HepG2 (cell line): Measurements from ENCODE around the gene UVSSA. TPM values are rescaled to one million over a fixed set of nuclear protein-coding genes. Genes with fewer than 3 reads are reported as not detected.

Experiments
- ATAC-seq: fragments of 200-7000 bp; cut with Tn5 transposase; 3 replicates; pipeline ENCODE4 v1.9.1; 2020; ENCODE audit warnings: mild to moderate bottlenecking, moderate library complexity
- BruUV-seq: library from RNA; stranded (reverse); fragments of 400-500 nt; replicated peaks from 2 replicates; lab custom pipeline; 2021; lab: Mats Ljungman, UMichigan
- CTCF ChIA-PET: fragments of 300-600 bp; formaldehyde crosslinking; extraction: SDS; loops from one replicate; lab custom pipeline; 2021; ENCODE audit warnings: low total read pairs, inconsistent platforms, low intra/inter-chr PET ratio; lab: Yijun Ruan, JAX
- POLR2A ChIA-PET: fragments of 350-600 bp; sonication (Branson Sonifier 250); formaldehyde crosslinking; loops from one replicate; lab custom pipeline; 2020; ENCODE audit warnings: antibody characterized with exemption, inconsistent platforms; lab: Yijun Ruan, JAX
- DNase-seq: peaks from one replicate; pipeline ENCODE4 v3.0.0-alpha.2; 2015; ENCODE audit warnings: low spot score
- FAIRE-seq: peaks from 3 replicates; lab custom pipeline; 2011; peaks lifted over from hg19 to GRCh38; lab: Jason Lieb, UNC
- H2AFZ ChIP-seq: one replicate; pipeline ENCODE4 v1.6.1; 2011; ENCODE audit warnings: low read length, inconsistent platforms
- H3K27ac ChIP-seq: fragments of 300-600 bp; 3 replicates; pipeline ENCODE4 v1.8.0; 2011; ENCODE audit warnings: mixed run types, mild to moderate bottlenecking, mixed read lengths, low read length, inconsistent platforms; ENCODE audit not compliant: insufficient read depth; ENCODE audit errors: extremely low read length
- H3K27me3 ChIP-seq, 2 experiments: fragments of 200-600 bp in 1 of 2; 2 replicates in 1 of 2; 3 replicates in 1 of 2; pipeline versions ENCODE4 v1.6.0 to v1.8.0; 2011; ENCODE audit warnings: low read length in 2 of 2, mild to moderate bottlenecking in 2 of 2, moderate library complexity in 2 of 2, inconsistent platforms in 1 of 2; ENCODE audit not compliant: insufficient read depth in 2 of 2, control insufficient read depth in 1 of 2
- H3K36me3 ChIP-seq, 2 experiments: fragments of 200-600 bp in 1 of 2; replicated peaks in 1 of 2; 2 replicates in 1 of 2; 3 replicates in 1 of 2; pipeline versions ENCODE4 v1.5.1 to v1.8.0; 2011; ENCODE audit warnings: low read length in 2 of 2, inconsistent platforms in 1 of 2; ENCODE audit not compliant: insufficient read depth in 2 of 2, control insufficient read depth in 1 of 2
- H3K4me1 ChIP-seq: 2 replicates; pipeline ENCODE4 v1.5.1; 2012; ENCODE audit warnings: low read length, inconsistent platforms; ENCODE audit not compliant: insufficient read depth
- H3K4me2 ChIP-seq: 2 replicates; pipeline ENCODE4 v1.6.0; 2011; ENCODE audit warnings: low read depth, low read length, inconsistent platforms
- H3K4me3 ChIP-seq, 3 experiments: fragments of 200-600 bp in 1 of 3; sonication (generic), shearing (Covaris generic) in 1 of 3; replicated peaks in 1 of 3; 2 replicates each; pipeline ENCODE4 v1.5.1; 2011 to 2016; ENCODE audit warnings: low read length in 3 of 3, inconsistent platforms in 2 of 3, low read depth in 2 of 3, mild to moderate bottlenecking in 2 of 3, control low read depth in 1 of 3, mixed read lengths in 1 of 3; ENCODE audit not compliant: insufficient read depth in 1 of 3
- H3K79me2 ChIP-seq: one replicate; pipeline ENCODE4 v1.6.1; 2011; ENCODE audit warnings: low read length, inconsistent platforms; ENCODE audit not compliant: insufficient read depth
- H3K9ac ChIP-seq: 2 replicates; pipeline ENCODE4 v1.6.0; 2011; ENCODE audit warnings: mild to moderate bottlenecking, low read depth, low read length, inconsistent platforms; ENCODE audit not compliant: insufficient read depth
- H3K9me3 ChIP-seq: 2 replicates; pipeline ENCODE4 v1.5.1; 2012; ENCODE audit warnings: mild to moderate bottlenecking, low read length
- H4K20me1 ChIP-seq: 2 replicates; pipeline ENCODE4 v1.6.0; 2011; ENCODE audit warnings: inconsistent platforms, mild to moderate bottlenecking, low read length, moderate library complexity; ENCODE audit not compliant: insufficient read depth
- AGO2 ChIP-seq: fragments of 200-400 bp; formaldehyde crosslinking; optimal IDR thresholded peaks from 2 replicates; pipeline ENCODE3; 2017; ENCODE audit warnings: mild to moderate bottlenecking, low read depth, low read length, moderate library complexity
- CSRNP2 ChIP-seq: sonication (generic); formaldehyde crosslinking; conservative IDR thresholded peaks from 2 replicates; pipeline ENCODE4 v1.8.0; 2022; ENCODE audit warnings: low read depth, missing genetic modification reagents
- HMGXB3 ChIP-seq: sonication (generic); formaldehyde crosslinking; IDR thresholded peaks from 2 replicates; pipeline ENCODE4 v1.4.0; 2020; ENCODE audit warnings: missing genetic modification reagents, borderline replicate concordance
- ZNF513 ChIP-seq: sonication (generic); formaldehyde crosslinking; conservative IDR thresholded peaks from 2 replicates; pipeline ENCODE4 v1.5.0; 2020; ENCODE audit warnings: missing genetic modification reagents
- WGBS: methylation state at CpG from one replicate; pipeline ENCODE4 v1.1.6; 2017; ENCODE audit warnings: low lambda C conversion rate; 5-methylcytosine and 5-hydroxymethylcytosine counted together
- in situ Hi-C: cut with HindIII; loops from 2 replicates; pipeline ENCODE4 v1.10.0; 2017; ENCODE audit warnings: low pct_unique_long_range_greater_than_20kb; ENCODE audit not compliant: extremely low pct_ligation_motif_present
- intact Hi-C: fragments of 100-400 bp; cut with micrococcal nuclease; formaldehyde crosslinking; loops from one replicate; pipeline ENCODE4 v1.10.0; 2022; ENCODE audit not compliant: unreplicated experiment
- polyA plus RNA-seq, 8 experiments: library from polyadenylated mRNA; depleted of rRNA in 3 of 8; stranded (reverse) in 7 of 8; unstranded in 1 of 8; fragments of >200 nt; fragmentation: Illumina TruSeq in 4 of 8; extraction: Trizol in 4 of 8; gene quantifications; 2 replicates each; pipeline versions ENCODE4 v1.2.1 to v1.2.3, GENCODE V29; 2011 to 2016; ENCODE audit warnings: low read depth in 4 of 8, missing spikeins in 1 of 8, mixed read lengths in 1 of 8; ENCODE audit not compliant: insufficient read depth in 1 of 8
- total RNA-seq, 5 experiments: library from RNA; depleted of rRNA; stranded (reverse); fragments of >200 nt; fragmentation: Illumina TruSeq; extraction: Trizol; gene quantifications; 2 replicates each; pipeline ENCODE4 v1.2.3, GENCODE V29; 2016; ENCODE audit warnings: low read depth in 1 of 5

The UVSSA gene
- total and polyA plus RNA-seq, 2 of the 13 experiments (the other 11 are each of a cell fraction or from before 2014, with no cell fraction given) = 4.6 to 8.4 TPM

GRCh38 chr4:1373892-1374705, 27.1 kb downstream of the UVSSA start:
- ATAC-seq (no peak), DNase-seq (no peak), FAIRE-seq (no peak)
- H2AFZ ChIP-seq = no peak overlapping the region
- no TSS peak for BruUV-seq
- H3K27me3 ChIP-seq = no peaks in the 10 kb centered on the region
- H3K4me2 ChIP-seq = no peak overlapping the region
- no peak overlapping the region for H3K4me3 ChIP-seq
- TF ChIP-seq AGO2 (peak; percentile 53), ZNF513 (CRISPR knock-in tag) (no peak), CSRNP2 (no peak), HMGXB3 (CRISPR knock-in tag) (no peak)
- H3K79me2 ChIP-seq = no peaks in the 10 kb centered on the region
- H3K27ac ChIP-seq = no peak overlapping the region
- no peaks in the 10 kb centered on the region for H4K20me1 ChIP-seq
- in situ Hi-C loops = no loop called here
- 95% methylated on average over 22 of the region's 42 CpGs for WGBS
- intact Hi-C loops = no loop called here
- ChIA-PET CTCF (no interaction called here), POLR2A (interaction anchor here (1.4 kb wide), 1 partner anchor 14 kb away, joined by 3 read pairs; no protein-coding TSS in a partner anchor)
- H3K36me3 ChIP-seq = peaks cover 2 to 22% of the 10 kb centered on the region in 2 experiments; a peak in 4 of 5 replicates
- no peaks in the 10 kb centered on the region for H3K9me3 ChIP-seq
- no peak overlapping the region for H3K9ac ChIP-seq
- no peaks in the 10 kb centered on the region for H3K4me1 ChIP-seq
